HG03280 (cell line): Measurements from ENCODE around the gene TRIM29.
"Not testable (repeated sequence)": the region's sequence is repeated elsewhere in the genome, so short reads cannot be mapped to it uniquely, and the experiment has no call there.

Experiments
- ATAC-seq: cut with Tn5 transposase; IDR thresholded peaks from one replicate; pipeline ENCODE4 v1.9.1; 2021; ENCODE audit warnings: mild to moderate bottlenecking, moderate library complexity; ENCODE audit not compliant: unreplicated experiment

The TRIM29 gene

GRCh38 chr11:120172054-120172911, 34.4 kb upstream of the TRIM29 start:
- peak; percentile 48 for ATAC-seq

- ATAC-seq = no peak
These were observed 32.9 kb upstream of the TRIM29 start for GRCh38 chr11:120170741-120171261.

- ATAC-seq = no peak
These were observed 32.2 kb upstream of the TRIM29 start for GRCh38 chr11:120169981-120170698.

GRCh38 chr11:120168960-120169681, 31.2 kb upstream of the TRIM29 start:
- ATAC-seq = no peak

- no peak for ATAC-seq
These were observed 30.4 kb upstream of the TRIM29 start for GRCh38 chr11:120168108-120168959.

- no peak for ATAC-seq
These were observed 29.7 kb upstream of the TRIM29 start for GRCh38 chr11:120167659-120168058.

- no peak for ATAC-seq
These were observed 22.5 kb upstream of the TRIM29 start for GRCh38 chr11:120160436-120160835.

GRCh38 chr11:120153221-120153620, 15.3 kb upstream of the TRIM29 start:
- no peak for ATAC-seq

GRCh38 chr11:120151536-120151935, 13.6 kb upstream of the TRIM29 start:
- ATAC-seq = no peak

- ATAC-seq = no peak
These were observed 11.3 kb upstream of the TRIM29 start for GRCh38 chr11:120149246-120149645.

GRCh38 chr11:120147950-120148270, 10.0 kb upstream of the TRIM29 start:
- no peak for ATAC-seq

- ATAC-seq = no peak
These were observed 9.4 kb upstream of the TRIM29 start for GRCh38 chr11:120147094-120147949.

GRCh38 chr11:120146413-120147093, 8.6 kb upstream of the TRIM29 start:
- ATAC-seq = no peak

GRCh38 chr11:120144501-120144900, 6.6 kb upstream of the TRIM29 start:
- ATAC-seq = no peak

GRCh38 chr11:120143472-120143871, 5.6 kb upstream of the TRIM29 start:
- not testable (repeated sequence) for ATAC-seq

- ATAC-seq = no peak
These were observed 4.7 kb upstream of the TRIM29 start for GRCh38 chr11:120142441-120143100.

- no peak for ATAC-seq
These were observed 4.0 kb upstream of the TRIM29 start for GRCh38 chr11:120141768-120142423.
